ENCODE data around the gene ELMO2.

- no peak for TF ChIP-seq CTCF (conservative IDR thresholded peaks at IDR 0.05 in 1 of 2, IDR thresholded peaks at IDR 0.05 in 1 of 2; ENCODE audit: extremely low read depth in 1 of 2, insufficient read depth in 1 of 2, low read depth in 1 of 2, low read length in 2 of 2)
- TF ChIP-seq EZH2 (IDR thresholded peaks at IDR 0.05; ENCODE audit: borderline replicate concordance, low read length) = no peak
These were observed 9.4 kb upstream of the ELMO2 start for GRCh38 chr20:46415773-46416172.
